ENCODE results near the gene DTL.

Gene DTL

DNA sequence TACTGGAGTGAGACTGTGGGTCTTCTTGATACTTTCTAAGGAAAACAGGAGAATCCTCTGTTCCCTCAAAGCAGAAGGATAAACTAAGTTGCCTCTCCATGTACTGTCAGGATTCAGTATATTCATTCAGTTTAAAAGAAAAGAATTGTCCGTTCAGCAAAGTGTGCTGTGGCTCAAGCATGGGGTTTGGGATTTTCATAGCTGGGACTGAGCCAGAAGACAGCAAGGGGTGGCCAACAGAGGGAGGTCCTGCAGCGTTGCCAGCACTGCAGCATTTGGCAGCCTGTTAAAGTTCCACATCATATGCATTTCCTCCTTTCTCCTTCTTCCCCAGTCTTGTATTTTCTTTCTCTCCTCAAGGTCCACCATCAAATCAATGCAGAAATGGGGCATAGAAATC lies 75.1 kb downstream of the DTL start:
- TF ChIP-seq, protein P1, sequence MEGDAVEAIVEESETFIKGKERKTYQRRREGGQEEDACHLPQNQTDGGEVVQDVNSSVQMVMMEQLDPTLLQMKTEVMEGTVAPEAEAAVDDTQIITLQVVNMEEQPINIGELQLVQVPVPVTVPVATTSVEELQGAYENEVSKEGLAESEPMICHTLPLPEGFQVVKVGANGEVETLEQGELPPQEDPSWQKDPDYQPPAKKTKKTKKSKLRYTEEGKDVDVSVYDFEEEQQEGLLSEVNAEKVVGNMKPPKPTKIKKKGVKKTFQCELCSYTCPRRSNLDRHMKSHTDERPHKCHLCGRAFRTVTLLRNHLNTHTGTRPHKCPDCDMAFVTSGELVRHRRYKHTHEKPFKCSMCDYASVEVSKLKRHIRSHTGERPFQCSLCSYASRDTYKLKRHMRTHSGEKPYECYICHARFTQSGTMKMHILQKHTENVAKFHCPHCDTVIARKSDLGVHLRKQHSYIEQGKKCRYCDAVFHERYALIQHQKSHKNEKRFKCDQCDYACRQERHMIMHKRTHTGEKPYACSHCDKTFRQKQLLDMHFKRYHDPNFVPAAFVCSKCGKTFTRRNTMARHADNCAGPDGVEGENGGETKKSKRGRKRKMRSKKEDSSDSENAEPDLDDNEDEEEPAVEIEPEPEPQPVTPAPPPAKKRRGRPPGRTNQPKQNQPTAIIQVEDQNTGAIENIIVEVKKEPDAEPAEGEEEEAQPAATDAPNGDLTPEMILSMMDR (IDR thresholded peaks at IDR 0.05; ENCODE audit: low read depth, low read length), result peak; percentile 20
- DNase-seq (ENCODE audit: low read depth in 2 of 2), result peak; percentile 32 to 87
- no peak overlapping the region for H3K4me3 ChIP-seq (replicated peaks in 1 of 2; ENCODE audit: low read depth in 2 of 2, low read length in 2 of 2)

DNA sequence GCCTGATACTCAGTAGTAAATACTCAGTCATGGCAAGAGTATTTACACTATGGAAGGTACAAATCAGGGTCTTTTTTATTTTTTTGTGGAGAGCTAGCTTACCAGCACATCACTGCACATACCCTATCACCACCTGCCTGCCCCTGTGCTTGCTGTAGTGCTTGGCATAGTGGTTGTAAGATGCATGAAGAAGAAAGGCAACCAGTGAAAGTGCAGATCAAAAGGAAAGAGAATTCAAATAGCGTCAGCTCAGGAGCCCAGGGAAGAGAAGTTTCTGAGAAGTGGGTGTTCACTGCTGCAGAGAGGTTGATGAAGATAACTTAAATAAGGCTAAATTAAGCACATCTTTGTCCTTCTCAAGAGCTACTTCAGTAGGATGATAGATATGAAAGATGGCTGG lies 76.0 kb downstream of the DTL start:
- H3K4me3 ChIP-seq (replicated peaks in 1 of 2; ENCODE audit: low read depth in 2 of 2, low read length in 2 of 2), result no peak overlapping the region
- no peak for DNase-seq (ENCODE audit: low read depth in 2 of 2)
- TF ChIP-seq, protein P1 (IDR thresholded peaks at IDR 0.05; ENCODE audit: low read depth, low read length), result no peak

DNA sequence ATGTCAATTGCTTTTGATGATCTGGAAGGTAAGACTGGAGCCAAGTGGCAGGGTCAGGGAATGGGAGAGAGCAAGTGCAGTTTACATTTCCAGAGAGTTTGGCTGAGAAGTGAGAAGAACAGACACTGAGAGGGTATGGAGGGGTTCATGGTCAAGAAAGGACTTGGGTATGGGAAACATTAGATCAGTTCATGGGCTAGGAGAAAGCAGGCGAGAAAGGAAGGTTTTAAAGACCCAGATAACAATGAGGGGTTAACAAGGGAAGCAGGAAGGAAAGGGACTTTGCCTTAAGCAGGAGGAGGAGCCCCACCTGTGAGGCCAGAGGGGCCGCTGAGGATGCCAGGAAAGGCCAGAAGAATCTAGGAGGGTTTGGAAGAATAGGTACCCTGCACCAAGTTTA lies 78.2 kb downstream of the DTL start:
- TF ChIP-seq, protein P1 (IDR thresholded peaks at IDR 0.05; ENCODE audit: low read depth, low read length), result no peak
- no peak for DNase-seq (ENCODE audit: low read depth in 2 of 2)
- no peak overlapping the region for H3K4me3 ChIP-seq (replicated peaks in 1 of 2; ENCODE audit: low read depth in 2 of 2, low read length in 2 of 2)

DNA sequence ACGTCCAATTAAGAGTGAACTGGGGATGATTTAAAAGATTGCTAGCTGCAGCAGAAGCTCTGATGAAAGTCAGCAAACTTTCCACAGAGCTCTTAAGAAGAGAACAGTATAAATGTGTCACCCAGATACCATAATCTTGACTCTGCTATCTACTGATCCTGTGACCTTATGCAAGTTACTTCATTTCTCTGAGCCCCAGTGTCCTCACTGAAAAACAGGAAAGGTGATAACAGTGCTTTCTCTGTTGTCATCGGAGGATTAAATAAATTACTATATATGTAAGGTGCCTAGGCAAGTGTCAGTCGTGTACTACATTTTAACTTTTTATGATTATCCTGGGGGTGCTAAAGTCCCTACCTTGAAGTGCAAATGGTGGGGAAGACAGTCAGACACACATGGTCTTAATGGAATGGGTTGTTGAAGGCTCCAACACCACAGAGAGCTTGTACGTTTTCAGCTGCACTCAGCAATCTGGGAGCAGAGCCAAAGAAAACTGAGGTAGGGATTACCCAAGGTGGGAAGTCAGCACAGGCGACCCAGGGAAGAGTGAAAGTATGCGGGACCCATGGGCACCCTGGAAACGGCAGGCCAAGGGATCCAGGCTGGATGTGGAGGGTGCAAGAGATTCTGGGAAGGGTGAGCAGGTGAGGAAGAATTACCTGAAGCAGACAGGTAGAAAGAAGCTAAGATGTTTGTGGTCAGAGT lies 82.8 kb downstream of the DTL start:
- TF ChIP-seq, protein P1 (IDR thresholded peaks at IDR 0.05; ENCODE audit: low read depth, low read length), result no peak
- peak; percentile 31 to 63 for DNase-seq (ENCODE audit: low read depth in 2 of 2)

DNA sequence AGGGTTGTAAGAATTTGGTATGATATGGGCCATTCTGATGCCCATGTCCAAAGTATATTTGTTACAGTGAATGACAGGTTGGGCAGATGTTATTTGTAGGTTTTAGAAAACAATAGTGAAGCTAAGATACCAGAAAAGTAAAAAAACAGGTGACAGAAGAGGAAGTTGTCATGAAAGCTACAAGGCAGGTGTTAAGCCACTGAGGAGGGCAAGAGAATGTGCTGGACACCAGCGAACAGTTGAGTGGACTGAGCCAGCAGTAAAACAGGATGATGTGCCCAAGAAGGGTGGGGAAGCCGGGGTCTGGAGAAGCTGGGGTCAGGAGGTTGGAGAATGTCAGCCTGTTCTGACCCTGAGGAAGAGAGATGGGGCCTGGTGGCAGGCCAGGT lies 83.3 kb downstream of the DTL start:
- no peak for DNase-seq (ENCODE audit: low read depth in 2 of 2)
- H3K4me3 ChIP-seq (replicated peaks in 1 of 2; ENCODE audit: low read depth in 2 of 2, low read length in 2 of 2), result no peak overlapping the region
- TF ChIP-seq, protein P1 (IDR thresholded peaks at IDR 0.05; ENCODE audit: low read depth, low read length), result no peak

More for the DNA sequence above, 82.8 kb downstream of the DTL start:
- no peak overlapping the region for H3K4me3 ChIP-seq (replicated peaks in 1 of 2; ENCODE audit: low read depth in 2 of 2, low read length in 2 of 2)

DNA sequence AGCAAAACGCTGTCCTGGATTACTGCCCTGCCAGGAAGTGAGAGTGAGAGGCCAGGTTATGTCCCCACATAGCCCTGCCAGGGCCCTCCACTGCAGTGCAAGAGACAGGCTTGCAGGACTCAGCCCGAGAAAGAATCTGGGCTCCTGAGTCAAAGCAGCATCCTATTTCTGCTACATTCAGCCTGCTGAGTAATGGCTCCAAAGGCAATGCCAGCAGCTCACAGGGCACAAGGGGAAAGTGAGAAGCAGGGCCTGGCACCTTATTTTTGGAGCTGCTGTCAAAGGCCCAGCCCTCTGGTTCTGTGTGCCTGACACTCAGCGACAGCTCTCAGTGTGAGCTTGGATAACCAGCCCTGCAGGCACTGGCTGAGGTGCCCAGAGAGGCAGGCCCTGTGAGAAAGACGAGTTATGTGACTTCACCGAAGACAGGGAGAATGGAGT lies 83.9 kb downstream of the DTL start:
- H3K4me3 ChIP-seq (replicated peaks in 1 of 2; ENCODE audit: low read depth in 2 of 2, low read length in 2 of 2), result no peak overlapping the region
- TF ChIP-seq, protein P1 (IDR thresholded peaks at IDR 0.05; ENCODE audit: low read depth, low read length), result no peak
- no peak for DNase-seq (ENCODE audit: low read depth in 2 of 2)

DNA sequence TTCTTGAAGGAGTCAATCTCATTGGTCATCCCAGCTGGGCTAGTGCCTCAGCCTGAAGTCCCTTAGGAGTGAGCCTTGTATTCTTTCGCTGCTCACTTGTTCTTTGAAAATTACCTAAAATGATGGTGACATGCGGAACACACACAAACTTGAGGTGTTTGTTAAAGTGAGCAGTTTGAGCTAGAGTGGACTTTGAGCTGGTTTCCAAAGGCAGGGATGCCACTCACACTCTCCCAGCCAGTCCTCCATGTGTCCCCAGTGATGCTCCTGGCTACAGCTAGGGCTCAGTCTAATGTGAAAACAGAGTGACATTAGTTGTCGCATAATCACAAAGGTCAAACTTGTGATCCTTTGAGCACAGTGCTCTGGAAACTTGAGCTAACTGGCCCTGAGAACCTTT lies 84.3 kb downstream of the DTL start:
- DNase-seq (ENCODE audit: low read depth in 2 of 2), result no peak
- H3K4me3 ChIP-seq (replicated peaks in 1 of 2; ENCODE audit: low read depth in 2 of 2, low read length in 2 of 2), result no peak overlapping the region
- TF ChIP-seq, protein P1 (IDR thresholded peaks at IDR 0.05; ENCODE audit: low read depth, low read length), result no peak
